SK-N-SH (cell line): ENCODE data around the gene NOP9. TPM values are rescaled to one million over a fixed set of nuclear protein-coding genes. Genes with fewer than 3 reads are reported as not detected.

Source experiments
- CTCF ChIA-PET: fragments of 300-600, 350-600 bp; formaldehyde crosslinking; extraction: SDS; loops from one replicate; lab custom pipeline; 2021; lab: Yijun Ruan, JAX
- POLR2A ChIA-PET: fragments of 350-600 bp; sonication (Branson Sonifier 250); formaldehyde crosslinking; extraction: SDS; loops from one replicate; lab custom pipeline; 2020; ENCODE audit warnings: antibody characterized with exemption, inconsistent platforms; lab: Yijun Ruan, JAX
- DNase-seq: peaks from one replicate; pipeline ENCODE4 v3.0.0; 2012
- H2AFZ ChIP-seq: fragments of 200-600 bp; sonication (generic); 2 replicates; pipeline ENCODE4 v1.8.1; 2016; ENCODE audit warnings: antibody characterized with exemption, mild to moderate bottlenecking, low read depth
- H3F3A ChIP-seq: fragments of 200-600 bp; sonication (generic); replicated peaks from 2 replicates; pipeline ENCODE3; 2016; ENCODE audit warnings: antibody characterized with exemption, mild to moderate bottlenecking; ENCODE audit not compliant: insufficient read depth
- H3K27ac ChIP-seq, 2 experiments: fragments of 200-500 bp in 1 of 2; fragments of 200-600 bp in 1 of 2; sonication (Bioruptor generic) in 1 of 2; sonication (generic), shearing (Covaris generic) in 1 of 2; 2 replicates each; pipeline versions ENCODE4 v1.5.1 to v1.6.1; 2014 to 2016; ENCODE audit warnings: low read depth in 2 of 2, inconsistent platforms in 1 of 2, low read length in 1 of 2, mild to moderate bottlenecking in 1 of 2, mixed read lengths in 1 of 2
- H3K27me3 ChIP-seq: fragments of 200-600 bp; sonication (generic), shearing (Covaris generic); 2 replicates; pipeline ENCODE4 v1.6.1; 2016; ENCODE audit warnings: mixed run types; ENCODE audit not compliant: insufficient read depth
- H3K36me3 ChIP-seq, 2 experiments: fragments of 200-500 bp in 1 of 2; fragments of 200-600 bp in 1 of 2; sonication (Bioruptor generic) in 1 of 2; sonication (generic) in 1 of 2; replicated peaks in 1 of 2; 2 replicates each; pipeline versions ENCODE3 to v1.5.1; 2014 to 2016; ENCODE audit warnings: low read length in 1 of 2, mild to moderate bottlenecking in 1 of 2; ENCODE audit not compliant: insufficient read depth in 2 of 2, control insufficient read depth in 1 of 2
- H3K4me1 ChIP-seq, 2 experiments: fragments of 200-500 bp in 1 of 2; fragments of 200-600 bp in 1 of 2; sonication (Bioruptor generic) in 1 of 2; sonication (generic), shearing (Covaris generic) in 1 of 2; 2 replicates each; pipeline versions ENCODE4 v1.5.1 to v1.6.1; 2014 to 2016; ENCODE audit warnings: low read depth in 1 of 2, low read length in 1 of 2, mixed run types in 1 of 2; ENCODE audit not compliant: insufficient read depth in 2 of 2, control insufficient read depth in 1 of 2
- H3K4me2 ChIP-seq: fragments of 200-600 bp; sonication (generic), shearing (Covaris generic); 2 replicates; pipeline ENCODE4 v1.6.1; 2017; ENCODE audit warnings: mixed run types
- H3K4me3 ChIP-seq, 2 experiments: fragments of 200-500 bp in 1 of 2; fragments of 200-600 bp in 1 of 2; sonication (Bioruptor generic) in 1 of 2; sonication (generic), shearing (Covaris generic) in 1 of 2; 2 replicates each; pipeline versions ENCODE4 v1.5.1 to v1.8.1; 2014 to 2016; ENCODE audit warnings: low read depth in 2 of 2, inconsistent platforms in 1 of 2, low read length in 1 of 2, mild to moderate bottlenecking in 1 of 2, mixed read lengths in 1 of 2, moderate library complexity in 1 of 2
- H3K79me2 ChIP-seq: fragments of 200-600 bp; sonication (generic); 2 replicates; pipeline ENCODE4 v1.8.1; 2017; ENCODE audit warnings: mild to moderate bottlenecking; ENCODE audit not compliant: insufficient read depth
- H3K9ac ChIP-seq: fragments of 200-600 bp; sonication (generic); 2 replicates; pipeline ENCODE4 v1.6.1; 2017; ENCODE audit warnings: mixed run types
- H3K9me2 ChIP-seq: fragments of 200-600 bp; sonication (generic); 2 replicates; pipeline ENCODE4 v1.6.1; 2017; ENCODE audit warnings: mixed run types
- H3K9me3 ChIP-seq: fragments of 200-600 bp; sonication (generic); 2 replicates; pipeline ENCODE4 v1.6.1; 2017; ENCODE audit warnings: mixed run types, mild to moderate bottlenecking, moderate library complexity
- H4K20me1 ChIP-seq: fragments of 200-600 bp; sonication (generic); 2 replicates; pipeline ENCODE4 v1.6.1; 2017; ENCODE audit warnings: mild to moderate bottlenecking, mixed run types; ENCODE audit not compliant: insufficient read depth
- ELF1 ChIP-seq: IDR thresholded peaks from 2 replicates; pipeline ENCODE4 v1.4.0; 2012
- EZH2phosphoT487 ChIP-seq: fragments of 200-600 bp; sonication (generic); IDR thresholded peaks from 2 replicates; pipeline ENCODE4 v1.6.1; 2017; ENCODE audit warnings: low read depth, mixed run types, mild to moderate bottlenecking, antibody characterized with exemption, moderate library complexity, borderline replicate concordance
- FOSL2 ChIP-seq: IDR thresholded peaks from 2 replicates; pipeline ENCODE4 v1.4.0; 2012; ENCODE audit warnings: low read depth, mild to moderate bottlenecking, moderate library complexity, borderline replicate concordance
- FOXM1 ChIP-seq: IDR thresholded peaks from 2 replicates; pipeline ENCODE4 v1.4.0; 2012; ENCODE audit warnings: low read depth, mild to moderate bottlenecking
- GABPA ChIP-seq: IDR thresholded peaks from 2 replicates; pipeline ENCODE4 v1.4.0; 2012; ENCODE audit warnings: low read depth, mild to moderate bottlenecking
- JUND ChIP-seq: IDR thresholded peaks from 2 replicates; pipeline ENCODE4 v1.4.0; 2012
- MEF2A ChIP-seq: IDR thresholded peaks from 2 replicates; pipeline ENCODE4 v1.4.0; 2012; ENCODE audit warnings: low read depth, borderline replicate concordance
- MXI1 ChIP-seq: IDR thresholded peaks from 2 replicates; pipeline ENCODE4 v1.6.1; 2012; ENCODE audit warnings: mild to moderate bottlenecking, low read depth, low read length, improper control_type of control experiment
- RAD21 ChIP-seq: IDR thresholded peaks from 2 replicates; pipeline ENCODE4 v1.6.1; 2012; ENCODE audit warnings: mild to moderate bottlenecking, low read length
- SMC3 ChIP-seq: IDR thresholded peaks from 2 replicates; pipeline ENCODE4 v1.6.1; 2012; ENCODE audit warnings: low read depth, low read length, improper control_type of control experiment
- TEAD4 ChIP-seq: IDR thresholded peaks from 2 replicates; pipeline ENCODE4 v1.4.0; 2012; ENCODE audit warnings: mild to moderate bottlenecking, borderline replicate concordance; ENCODE audit not compliant: insufficient read depth
- WGBS: methylation state at CpG from one replicate; pipeline ENCODE4 v1.1.6; 2017; ENCODE audit warnings: low lambda C conversion rate; 5-methylcytosine and 5-hydroxymethylcytosine counted together
- polyA plus RNA-seq, 3 experiments: library from polyadenylated mRNA; depleted of rRNA; stranded (reverse); fragments of >200 nt; gene quantifications; 2 replicates each; pipeline ENCODE4 v1.2.3, GENCODE V29; 2012
- TF ChIP-seq, protein P1 (sequence below): IDR thresholded peaks from 2 replicates; pipeline ENCODE4 v1.6.1; 2012; ENCODE audit warnings: mild to moderate bottlenecking, low read depth, low read length, moderate library complexity
- TF ChIP-seq, protein P2 (sequence below): IDR thresholded peaks from 2 replicates; pipeline ENCODE4 v1.4.0; 2012; ENCODE audit warnings: low read depth, borderline replicate concordance
- TF ChIP-seq, protein P3 (sequence below): IDR thresholded peaks from 2 replicates; pipeline ENCODE4 v1.4.0; 2012; ENCODE audit warnings: low read depth, borderline replicate concordance
- TF ChIP-seq, protein P4 (sequence below): fragments of 200-600 bp; sonication (generic); IDR thresholded peaks from 2 replicates; pipeline ENCODE4 v1.6.1; 2017; ENCODE audit warnings: antibody characterized with exemption, mild to moderate bottlenecking, moderate library complexity
- TF ChIP-seq, protein P5 (sequence below): IDR thresholded peaks from 2 replicates; pipeline ENCODE4 v1.4.0; 2012; ENCODE audit warnings: low read depth

NOP9 gene
- polyA plus RNA-seq, 1 of the 3 experiments (the other 2 are of a cell fraction): 11.9 TPM

DNA sequence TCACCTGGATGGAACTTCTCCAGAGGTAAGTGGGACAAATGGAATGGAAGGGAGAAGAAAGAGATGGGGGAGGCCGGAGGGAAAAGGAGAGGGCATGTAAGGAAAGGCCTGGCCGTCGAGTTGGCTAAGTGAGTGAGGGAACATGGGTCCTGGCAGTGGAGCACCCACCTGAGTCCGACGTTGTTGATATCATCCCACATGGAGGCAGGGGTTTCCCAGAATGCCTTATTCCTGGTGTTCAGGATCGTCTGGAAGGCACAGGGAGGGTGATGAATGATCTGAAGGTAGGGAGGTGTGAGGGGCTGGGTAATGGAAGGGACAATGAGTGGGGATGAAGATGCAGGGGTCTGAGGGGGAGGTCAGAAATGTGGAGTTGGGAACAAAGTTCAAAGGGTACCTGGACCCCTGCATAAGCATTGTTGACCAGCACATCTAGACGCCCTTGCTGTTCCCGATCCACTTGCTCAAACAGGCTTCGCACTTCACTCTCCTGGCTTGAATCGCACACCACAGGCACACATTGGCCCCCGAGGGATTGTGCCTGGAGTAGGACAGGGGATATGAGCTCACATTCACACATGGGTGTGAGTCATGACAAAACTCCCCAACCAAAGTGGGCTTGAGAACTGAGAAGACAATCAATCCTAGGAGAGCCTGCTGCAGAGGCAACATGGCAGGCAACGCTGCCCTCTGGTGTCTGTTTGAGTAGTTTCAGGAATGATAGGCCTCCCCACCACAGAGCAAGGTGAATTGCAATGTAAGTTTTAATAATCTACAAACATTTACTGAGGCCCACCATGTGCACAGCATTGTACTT is 3.1 kb upstream of the NOP9 start:
- H3K27me3 ChIP-seq: no peaks in the 10 kb centered on the region
- H3K4me3 ChIP-seq: no peak overlapping the region; a peak in 1 of 4 replicates
- no peak for TF ChIP-seq FOXM1
- TF ChIP-seq ELF1: no peak
- no peak for TF ChIP-seq TEAD4
- TF ChIP-seq GABPA: no peak
- TF ChIP-seq JUND: no peak
- TF ChIP-seq, protein P1, sequence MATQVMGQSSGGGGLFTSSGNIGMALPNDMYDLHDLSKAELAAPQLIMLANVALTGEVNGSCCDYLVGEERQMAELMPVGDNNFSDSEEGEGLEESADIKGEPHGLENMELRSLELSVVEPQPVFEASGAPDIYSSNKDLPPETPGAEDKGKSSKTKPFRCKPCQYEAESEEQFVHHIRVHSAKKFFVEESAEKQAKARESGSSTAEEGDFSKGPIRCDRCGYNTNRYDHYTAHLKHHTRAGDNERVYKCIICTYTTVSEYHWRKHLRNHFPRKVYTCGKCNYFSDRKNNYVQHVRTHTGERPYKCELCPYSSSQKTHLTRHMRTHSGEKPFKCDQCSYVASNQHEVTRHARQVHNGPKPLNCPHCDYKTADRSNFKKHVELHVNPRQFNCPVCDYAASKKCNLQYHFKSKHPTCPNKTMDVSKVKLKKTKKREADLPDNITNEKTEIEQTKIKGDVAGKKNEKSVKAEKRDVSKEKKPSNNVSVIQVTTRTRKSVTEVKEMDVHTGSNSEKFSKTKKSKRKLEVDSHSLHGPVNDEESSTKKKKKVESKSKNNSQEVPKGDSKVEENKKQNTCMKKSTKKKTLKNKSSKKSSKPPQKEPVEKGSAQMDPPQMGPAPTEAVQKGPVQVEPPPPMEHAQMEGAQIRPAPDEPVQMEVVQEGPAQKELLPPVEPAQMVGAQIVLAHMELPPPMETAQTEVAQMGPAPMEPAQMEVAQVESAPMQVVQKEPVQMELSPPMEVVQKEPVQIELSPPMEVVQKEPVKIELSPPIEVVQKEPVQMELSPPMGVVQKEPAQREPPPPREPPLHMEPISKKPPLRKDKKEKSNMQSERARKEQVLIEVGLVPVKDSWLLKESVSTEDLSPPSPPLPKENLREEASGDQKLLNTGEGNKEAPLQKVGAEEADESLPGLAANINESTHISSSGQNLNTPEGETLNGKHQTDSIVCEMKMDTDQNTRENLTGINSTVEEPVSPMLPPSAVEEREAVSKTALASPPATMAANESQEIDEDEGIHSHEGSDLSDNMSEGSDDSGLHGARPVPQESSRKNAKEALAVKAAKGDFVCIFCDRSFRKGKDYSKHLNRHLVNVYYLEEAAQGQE: no peak
- TF ChIP-seq MEF2A: no peak
- TF ChIP-seq RAD21: peak; percentile 82
- TF ChIP-seq MXI1: no peak
- TF ChIP-seq, protein P2, sequence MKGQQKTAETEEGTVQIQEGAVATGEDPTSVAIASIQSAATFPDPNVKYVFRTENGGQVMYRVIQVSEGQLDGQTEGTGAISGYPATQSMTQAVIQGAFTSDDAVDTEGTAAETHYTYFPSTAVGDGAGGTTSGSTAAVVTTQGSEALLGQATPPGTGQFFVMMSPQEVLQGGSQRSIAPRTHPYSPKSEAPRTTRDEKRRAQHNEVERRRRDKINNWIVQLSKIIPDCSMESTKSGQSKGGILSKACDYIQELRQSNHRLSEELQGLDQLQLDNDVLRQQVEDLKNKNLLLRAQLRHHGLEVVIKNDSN: no peak
- TF ChIP-seq, protein P3, sequence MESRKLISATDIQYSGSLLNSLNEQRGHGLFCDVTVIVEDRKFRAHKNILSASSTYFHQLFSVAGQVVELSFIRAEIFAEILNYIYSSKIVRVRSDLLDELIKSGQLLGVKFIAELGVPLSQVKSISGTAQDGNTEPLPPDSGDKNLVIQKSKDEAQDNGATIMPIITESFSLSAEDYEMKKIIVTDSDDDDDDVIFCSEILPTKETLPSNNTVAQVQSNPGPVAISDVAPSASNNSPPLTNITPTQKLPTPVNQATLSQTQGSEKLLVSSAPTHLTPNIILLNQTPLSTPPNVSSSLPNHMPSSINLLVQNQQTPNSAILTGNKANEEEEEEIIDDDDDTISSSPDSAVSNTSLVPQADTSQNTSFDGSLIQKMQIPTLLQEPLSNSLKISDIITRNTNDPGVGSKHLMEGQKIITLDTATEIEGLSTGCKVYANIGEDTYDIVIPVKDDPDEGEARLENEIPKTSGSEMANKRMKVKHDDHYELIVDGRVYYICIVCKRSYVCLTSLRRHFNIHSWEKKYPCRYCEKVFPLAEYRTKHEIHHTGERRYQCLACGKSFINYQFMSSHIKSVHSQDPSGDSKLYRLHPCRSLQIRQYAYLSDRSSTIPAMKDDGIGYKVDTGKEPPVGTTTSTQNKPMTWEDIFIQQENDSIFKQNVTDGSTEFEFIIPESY: no peak
- TF ChIP-seq SMC3: peak; percentile 90
- TF ChIP-seq EZH2phosphoT487: no peak
- TF ChIP-seq, protein P4, sequence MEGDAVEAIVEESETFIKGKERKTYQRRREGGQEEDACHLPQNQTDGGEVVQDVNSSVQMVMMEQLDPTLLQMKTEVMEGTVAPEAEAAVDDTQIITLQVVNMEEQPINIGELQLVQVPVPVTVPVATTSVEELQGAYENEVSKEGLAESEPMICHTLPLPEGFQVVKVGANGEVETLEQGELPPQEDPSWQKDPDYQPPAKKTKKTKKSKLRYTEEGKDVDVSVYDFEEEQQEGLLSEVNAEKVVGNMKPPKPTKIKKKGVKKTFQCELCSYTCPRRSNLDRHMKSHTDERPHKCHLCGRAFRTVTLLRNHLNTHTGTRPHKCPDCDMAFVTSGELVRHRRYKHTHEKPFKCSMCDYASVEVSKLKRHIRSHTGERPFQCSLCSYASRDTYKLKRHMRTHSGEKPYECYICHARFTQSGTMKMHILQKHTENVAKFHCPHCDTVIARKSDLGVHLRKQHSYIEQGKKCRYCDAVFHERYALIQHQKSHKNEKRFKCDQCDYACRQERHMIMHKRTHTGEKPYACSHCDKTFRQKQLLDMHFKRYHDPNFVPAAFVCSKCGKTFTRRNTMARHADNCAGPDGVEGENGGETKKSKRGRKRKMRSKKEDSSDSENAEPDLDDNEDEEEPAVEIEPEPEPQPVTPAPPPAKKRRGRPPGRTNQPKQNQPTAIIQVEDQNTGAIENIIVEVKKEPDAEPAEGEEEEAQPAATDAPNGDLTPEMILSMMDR: peak; percentile 82
- TF ChIP-seq FOSL2: peak; percentile 26; the same call in 1 of the 2 replicates
- TF ChIP-seq, protein P5, sequence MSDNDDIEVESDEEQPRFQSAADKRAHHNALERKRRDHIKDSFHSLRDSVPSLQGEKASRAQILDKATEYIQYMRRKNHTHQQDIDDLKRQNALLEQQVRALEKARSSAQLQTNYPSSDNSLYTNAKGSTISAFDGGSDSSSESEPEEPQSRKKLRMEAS: 0 out of 2 replicates have a peak, but pooled peaks have one; percentile 20
- peaks cover 22% of the 10 kb centered on the region for H3K79me2 ChIP-seq
- H3K4me2 ChIP-seq: 0 out of 2 replicates have a peak overlapping the region, but pooled peaks have one; percentile 6
- H3K27ac ChIP-seq: peak overlapping the region in 1 of 2 experiments; percentile 32; a peak in 1 of 4 replicates
- CTCF ChIA-PET: interaction anchor here (1.1 to 8.1 kb wide), 26 partner anchors 9 to 244 kb away, joined by 3 to 191 read pairs (median 8); partner anchors contain the start of genes CARMIL3, CHMP4A, CIDEB and LTB4R2
- peaks cover 21% of the 10 kb centered on the region for H3F3A ChIP-seq
- no peaks in the 10 kb centered on the region for H3K9me3 ChIP-seq
- no peaks in the 10 kb centered on the region for H4K20me1 ChIP-seq
- 57% methylated on average over 11 of the region's 12 CpGs for WGBS
- H3K9me2 ChIP-seq: no peaks in the 10 kb centered on the region
- POLR2A ChIA-PET: interaction anchor here (4.5 kb wide), 1 partner anchor 54 kb away, joined by 27 read pairs; the partner anchor contains the start of gene TINF2
- peak; percentile 77 for DNase-seq
- no peak overlapping the region for H3K9ac ChIP-seq
- H3K36me3 ChIP-seq: peaks cover 19 to 30% of the 10 kb centered on the region in 2 experiments
- 0 out of 2 replicates have a peak overlapping the region, but pooled peaks have one; percentile 4 for H2AFZ ChIP-seq
- H3K4me1 ChIP-seq: peaks cover 13 to 14% of the 10 kb centered on the region in 2 experiments
